GM23338 (cell line): ENCODE results near the gene PADI1. TPM values are rescaled to one million over a fixed set of nuclear protein-coding genes. Genes with fewer than 3 reads are reported as not detected.

Experiments
- CREB1 ChIP-seq: fragments of 250-450 bp; sonication (Bioruptor Pico); IDR thresholded peaks from 2 replicates; pipeline ENCODE4 v1.5.0; 2020; ENCODE audit warnings: low read depth, mild to moderate bottlenecking, moderate library complexity
- JUNB ChIP-seq: IDR thresholded peaks from one replicate; pipeline ENCODE4 v1.6.1; 2016; ENCODE audit warnings: antibody characterized with exemption; ENCODE audit not compliant: unreplicated experiment
- NANOG ChIP-seq: IDR thresholded peaks from 2 replicates; pipeline ENCODE4 v1.6.1; 2016; ENCODE audit warnings: antibody characterized with exemption, borderline replicate concordance
- POLR2AphosphoS5 ChIP-seq: IDR thresholded peaks from 2 replicates; pipeline ENCODE4 v1.6.1; 2016; ENCODE audit warnings: antibody characterized with exemption, low read depth
- STAT1 ChIP-seq: IDR thresholded peaks from one replicate; pipeline ENCODE4 v1.6.1; 2016; ENCODE audit warnings: antibody characterized with exemption; ENCODE audit not compliant: unreplicated experiment
- ZNF114 ChIP-seq: fragments of 250-450 bp; sonication (Bioruptor Pico); IDR thresholded peaks from 2 replicates; pipeline ENCODE4 v1.5.0; 2020; ENCODE audit warnings: mild to moderate bottlenecking, moderate library complexity
- ZNF331 ChIP-seq: fragments of 250-450 bp; sonication (Bioruptor Pico); IDR thresholded peaks from 2 replicates; pipeline ENCODE4 v1.5.0; 2020; ENCODE audit warnings: low read depth, mild to moderate bottlenecking, moderate library complexity
- polyA plus RNA-seq: library from polyadenylated mRNA; unstranded; fragments of >200 nt; fragmentation: Nextera tagmentation; extraction: Ambion mirVana; gene quantifications from 2 replicates; pipeline ENCODE4 v1.2.1, GENCODE V29; 2016
- total RNA-seq: library from RNA; depleted of rRNA; stranded (reverse); fragments of >200 nt; shearing (Covaris generic); gene quantifications from 2 replicates; pipeline ENCODE4 v1.2.3, GENCODE V29; 2014
- TF ChIP-seq, protein P1 (sequence below): fragments of 250-450 bp; sonication (Bioruptor Pico); IDR thresholded peaks from 2 replicates; pipeline ENCODE4 v1.5.0; 2020; ENCODE audit warnings: mild to moderate bottlenecking, moderate library complexity
- TF ChIP-seq, protein P2 (sequence below): IDR thresholded peaks from one replicate; pipeline ENCODE4 v1.6.1; 2018; ENCODE audit warnings: antibody characterized with exemption; ENCODE audit not compliant: unreplicated experiment

Gene PADI1
- total and polyA plus RNA-seq, 2 experiments from 2014 or later = 0.26 to 0.28 TPM

DNA sequence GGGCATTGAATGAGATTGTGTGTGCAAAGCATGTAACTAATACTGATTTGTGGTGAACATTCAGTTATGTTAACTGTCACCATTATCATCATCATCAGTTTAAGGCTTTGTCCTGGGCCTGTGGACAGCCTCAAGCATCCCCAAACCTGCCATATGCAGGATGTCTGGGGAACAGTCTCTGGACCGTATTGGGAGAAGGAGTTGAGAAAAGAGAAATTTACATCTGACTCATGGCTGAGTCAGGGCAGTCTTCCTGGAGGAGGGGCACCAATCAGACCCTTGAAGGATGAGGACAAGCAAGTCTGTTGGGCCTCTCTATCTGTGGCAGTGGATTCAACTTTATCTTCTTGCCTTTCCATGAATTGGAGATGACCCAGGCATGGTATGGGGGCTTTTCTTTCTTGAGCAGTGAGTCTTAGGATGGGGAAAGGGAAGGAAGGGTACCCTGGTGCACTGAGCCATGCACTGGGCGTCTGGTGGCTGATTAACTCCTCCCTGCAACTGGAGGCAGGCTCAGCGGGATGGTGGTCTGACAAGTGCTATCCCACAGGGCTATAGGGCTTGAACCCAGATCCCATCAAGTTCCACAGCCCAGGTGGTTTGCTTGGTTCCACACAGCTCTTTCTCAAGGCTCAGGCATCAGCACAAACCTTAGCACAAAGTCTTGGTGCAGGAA, 46.9 kb downstream of the PADI1 start (continued):
- TF ChIP-seq, protein P1, sequence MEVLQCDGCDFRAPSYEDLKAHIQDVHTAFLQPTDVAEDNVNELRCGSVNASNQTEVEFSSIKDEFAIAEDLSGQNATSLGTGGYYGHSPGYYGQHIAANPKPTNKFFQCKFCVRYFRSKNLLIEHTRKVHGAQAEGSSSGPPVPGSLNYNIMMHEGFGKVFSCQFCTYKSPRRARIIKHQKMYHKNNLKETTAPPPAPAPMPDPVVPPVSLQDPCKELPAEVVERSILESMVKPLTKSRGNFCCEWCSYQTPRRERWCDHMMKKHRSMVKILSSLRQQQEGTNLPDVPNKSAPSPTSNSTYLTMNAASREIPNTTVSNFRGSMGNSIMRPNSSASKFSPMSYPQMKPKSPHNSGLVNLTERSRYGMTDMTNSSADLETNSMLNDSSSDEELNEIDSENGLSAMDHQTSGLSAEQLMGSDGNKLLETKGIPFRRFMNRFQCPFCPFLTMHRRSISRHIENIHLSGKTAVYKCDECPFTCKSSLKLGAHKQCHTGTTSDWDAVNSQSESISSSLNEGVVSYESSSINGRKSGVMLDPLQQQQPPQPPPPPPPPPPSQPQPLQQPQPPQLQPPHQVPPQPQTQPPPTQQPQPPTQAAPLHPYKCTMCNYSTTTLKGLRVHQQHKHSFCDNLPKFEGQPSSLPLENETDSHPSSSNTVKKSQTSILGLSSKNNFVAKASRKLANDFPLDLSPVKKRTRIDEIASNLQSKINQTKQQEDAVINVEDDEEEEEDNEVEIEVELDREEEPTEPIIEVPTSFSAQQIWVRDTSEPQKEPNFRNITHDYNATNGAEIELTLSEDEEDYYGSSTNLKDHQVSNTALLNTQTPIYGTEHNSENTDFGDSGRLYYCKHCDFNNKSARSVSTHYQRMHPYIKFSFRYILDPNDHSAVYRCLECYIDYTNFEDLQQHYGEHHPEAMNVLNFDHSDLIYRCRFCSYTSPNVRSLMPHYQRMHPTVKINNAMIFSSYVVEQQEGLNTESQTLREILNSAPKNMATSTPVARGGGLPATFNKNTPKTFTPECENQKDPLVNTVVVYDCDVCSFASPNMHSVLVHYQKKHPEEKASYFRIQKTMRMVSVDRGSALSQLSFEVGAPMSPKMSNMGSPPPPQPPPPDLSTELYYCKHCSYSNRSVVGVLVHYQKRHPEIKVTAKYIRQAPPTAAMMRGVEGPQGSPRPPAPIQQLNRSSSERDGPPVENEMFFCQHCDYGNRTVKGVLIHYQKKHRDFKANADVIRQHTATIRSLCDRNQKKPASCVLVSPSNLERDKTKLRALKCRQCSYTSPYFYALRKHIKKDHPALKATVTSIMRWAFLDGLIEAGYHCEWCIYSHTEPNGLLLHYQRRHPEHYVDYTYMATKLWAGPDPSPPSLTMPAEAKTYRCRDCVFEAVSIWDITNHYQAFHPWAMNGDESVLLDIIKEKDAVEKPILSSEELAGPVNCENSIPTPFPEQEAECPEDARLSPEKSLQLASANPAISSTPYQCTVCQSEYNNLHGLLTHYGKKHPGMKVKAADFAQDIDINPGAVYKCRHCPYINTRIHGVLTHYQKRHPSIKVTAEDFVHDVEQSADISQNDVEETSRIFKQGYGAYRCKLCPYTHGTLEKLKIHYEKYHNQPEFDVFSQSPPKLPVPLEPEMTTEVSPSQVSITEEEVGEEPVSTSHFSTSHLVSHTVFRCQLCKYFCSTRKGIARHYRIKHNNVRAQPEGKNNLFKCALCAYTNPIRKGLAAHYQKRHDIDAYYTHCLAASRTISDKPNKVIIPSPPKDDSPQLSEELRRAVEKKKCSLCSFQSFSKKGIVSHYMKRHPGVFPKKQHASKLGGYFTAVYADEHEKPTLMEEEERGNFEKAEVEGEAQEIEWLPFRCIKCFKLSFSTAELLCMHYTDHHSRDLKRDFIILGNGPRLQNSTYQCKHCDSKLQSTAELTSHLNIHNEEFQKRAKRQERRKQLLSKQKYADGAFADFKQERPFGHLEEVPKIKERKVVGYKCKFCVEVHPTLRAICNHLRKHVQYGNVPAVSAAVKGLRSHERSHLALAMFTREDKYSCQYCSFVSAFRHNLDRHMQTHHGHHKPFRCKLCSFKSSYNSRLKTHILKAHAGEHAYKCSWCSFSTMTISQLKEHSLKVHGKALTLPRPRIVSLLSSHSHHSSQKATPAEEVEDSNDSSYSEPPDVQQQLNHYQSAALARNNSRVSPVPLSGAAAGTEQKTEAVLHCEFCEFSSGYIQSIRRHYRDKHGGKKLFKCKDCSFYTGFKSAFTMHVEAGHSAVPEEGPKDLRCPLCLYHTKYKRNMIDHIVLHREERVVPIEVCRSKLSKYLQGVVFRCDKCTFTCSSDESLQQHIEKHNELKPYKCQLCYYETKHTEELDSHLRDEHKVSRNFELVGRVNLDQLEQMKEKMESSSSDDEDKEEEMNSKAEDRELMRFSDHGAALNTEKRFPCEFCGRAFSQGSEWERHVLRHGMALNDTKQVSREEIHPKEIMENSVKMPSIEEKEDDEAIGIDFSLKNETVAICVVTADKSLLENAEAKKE = no peak
- no peak for TF ChIP-seq NANOG
- no peak for TF ChIP-seq CREB1 (CRISPR knock-in tag)
- no peak for TF ChIP-seq ZNF331
- TF ChIP-seq, protein P2, sequence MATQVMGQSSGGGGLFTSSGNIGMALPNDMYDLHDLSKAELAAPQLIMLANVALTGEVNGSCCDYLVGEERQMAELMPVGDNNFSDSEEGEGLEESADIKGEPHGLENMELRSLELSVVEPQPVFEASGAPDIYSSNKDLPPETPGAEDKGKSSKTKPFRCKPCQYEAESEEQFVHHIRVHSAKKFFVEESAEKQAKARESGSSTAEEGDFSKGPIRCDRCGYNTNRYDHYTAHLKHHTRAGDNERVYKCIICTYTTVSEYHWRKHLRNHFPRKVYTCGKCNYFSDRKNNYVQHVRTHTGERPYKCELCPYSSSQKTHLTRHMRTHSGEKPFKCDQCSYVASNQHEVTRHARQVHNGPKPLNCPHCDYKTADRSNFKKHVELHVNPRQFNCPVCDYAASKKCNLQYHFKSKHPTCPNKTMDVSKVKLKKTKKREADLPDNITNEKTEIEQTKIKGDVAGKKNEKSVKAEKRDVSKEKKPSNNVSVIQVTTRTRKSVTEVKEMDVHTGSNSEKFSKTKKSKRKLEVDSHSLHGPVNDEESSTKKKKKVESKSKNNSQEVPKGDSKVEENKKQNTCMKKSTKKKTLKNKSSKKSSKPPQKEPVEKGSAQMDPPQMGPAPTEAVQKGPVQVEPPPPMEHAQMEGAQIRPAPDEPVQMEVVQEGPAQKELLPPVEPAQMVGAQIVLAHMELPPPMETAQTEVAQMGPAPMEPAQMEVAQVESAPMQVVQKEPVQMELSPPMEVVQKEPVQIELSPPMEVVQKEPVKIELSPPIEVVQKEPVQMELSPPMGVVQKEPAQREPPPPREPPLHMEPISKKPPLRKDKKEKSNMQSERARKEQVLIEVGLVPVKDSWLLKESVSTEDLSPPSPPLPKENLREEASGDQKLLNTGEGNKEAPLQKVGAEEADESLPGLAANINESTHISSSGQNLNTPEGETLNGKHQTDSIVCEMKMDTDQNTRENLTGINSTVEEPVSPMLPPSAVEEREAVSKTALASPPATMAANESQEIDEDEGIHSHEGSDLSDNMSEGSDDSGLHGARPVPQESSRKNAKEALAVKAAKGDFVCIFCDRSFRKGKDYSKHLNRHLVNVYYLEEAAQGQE = no peak
- no peak for TF ChIP-seq POLR2AphosphoS5
- TF ChIP-seq ZNF114 (CRISPR knock-in tag) = no peak
- TF ChIP-seq STAT1 = no peak
- no peak for TF ChIP-seq JUNB
